GM12872 (cell line): ENCODE data around the gene FRMD5.

Experiments used
- TF ChIP-seq, protein P1 (sequence below): IDR thresholded peaks from 3 replicates; pipeline ENCODE4 v1.5.1; 2011; ENCODE audit warnings: low read depth, mild to moderate bottlenecking, low read length, moderate library complexity; ENCODE audit not compliant: insufficient read depth

The FRMD5 gene

GRCh38 chr15:44069489-44069888 lies 125.6 kb downstream of the FRMD5 start:
- TF ChIP-seq, protein P1, sequence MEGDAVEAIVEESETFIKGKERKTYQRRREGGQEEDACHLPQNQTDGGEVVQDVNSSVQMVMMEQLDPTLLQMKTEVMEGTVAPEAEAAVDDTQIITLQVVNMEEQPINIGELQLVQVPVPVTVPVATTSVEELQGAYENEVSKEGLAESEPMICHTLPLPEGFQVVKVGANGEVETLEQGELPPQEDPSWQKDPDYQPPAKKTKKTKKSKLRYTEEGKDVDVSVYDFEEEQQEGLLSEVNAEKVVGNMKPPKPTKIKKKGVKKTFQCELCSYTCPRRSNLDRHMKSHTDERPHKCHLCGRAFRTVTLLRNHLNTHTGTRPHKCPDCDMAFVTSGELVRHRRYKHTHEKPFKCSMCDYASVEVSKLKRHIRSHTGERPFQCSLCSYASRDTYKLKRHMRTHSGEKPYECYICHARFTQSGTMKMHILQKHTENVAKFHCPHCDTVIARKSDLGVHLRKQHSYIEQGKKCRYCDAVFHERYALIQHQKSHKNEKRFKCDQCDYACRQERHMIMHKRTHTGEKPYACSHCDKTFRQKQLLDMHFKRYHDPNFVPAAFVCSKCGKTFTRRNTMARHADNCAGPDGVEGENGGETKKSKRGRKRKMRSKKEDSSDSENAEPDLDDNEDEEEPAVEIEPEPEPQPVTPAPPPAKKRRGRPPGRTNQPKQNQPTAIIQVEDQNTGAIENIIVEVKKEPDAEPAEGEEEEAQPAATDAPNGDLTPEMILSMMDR, result no peak

DNA sequence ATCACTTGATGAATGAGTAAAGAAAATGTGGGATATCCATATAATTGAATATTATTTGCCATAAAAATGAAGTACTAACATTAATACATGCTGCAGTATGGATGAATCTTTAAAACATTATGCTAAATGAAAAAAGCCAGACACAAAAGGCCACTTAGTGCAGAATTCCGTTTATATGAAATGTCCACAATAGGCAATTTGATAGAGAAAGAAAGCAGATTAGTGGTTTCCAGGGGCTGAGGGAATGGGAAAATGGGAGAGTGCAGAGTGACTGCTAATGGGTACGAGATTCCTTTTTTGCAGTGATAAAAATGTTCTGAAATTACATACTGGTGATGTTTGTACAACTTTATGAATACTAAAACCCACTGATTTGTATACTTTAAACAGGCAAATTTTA lies 126.7 kb downstream of the FRMD5 start:
- TF ChIP-seq, protein P1, result no peak

DNA sequence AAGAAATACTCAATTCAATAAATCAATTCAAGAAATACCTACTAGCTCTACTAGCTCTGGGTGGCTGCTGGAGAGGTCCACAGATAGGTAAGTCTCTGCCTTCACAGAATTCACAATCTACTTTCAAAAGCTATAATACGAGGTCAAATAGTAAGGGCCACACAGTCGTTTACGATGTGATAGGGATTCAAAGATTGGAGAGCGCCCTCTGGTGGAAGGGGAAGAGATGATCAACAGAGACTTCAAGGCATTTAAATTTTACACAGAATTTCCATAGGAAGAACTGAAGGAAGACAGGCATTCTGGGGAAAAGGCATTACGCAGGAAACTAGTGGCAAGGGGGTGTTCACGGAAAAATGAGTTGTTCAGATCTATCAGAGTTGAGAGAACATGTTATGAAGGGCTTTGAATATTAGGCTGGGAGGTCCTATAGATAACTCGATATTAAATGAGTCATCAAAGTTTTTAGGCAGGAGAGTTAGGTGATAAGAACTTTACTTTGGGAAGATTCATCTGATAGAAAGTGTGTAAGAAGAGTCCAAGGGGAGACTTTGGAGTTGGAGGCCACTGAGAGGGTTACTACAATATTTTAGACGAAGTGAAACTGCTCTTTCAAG lies 128.8 kb downstream of the FRMD5 start:
- TF ChIP-seq, protein P1, result peak; percentile 71

DNA sequence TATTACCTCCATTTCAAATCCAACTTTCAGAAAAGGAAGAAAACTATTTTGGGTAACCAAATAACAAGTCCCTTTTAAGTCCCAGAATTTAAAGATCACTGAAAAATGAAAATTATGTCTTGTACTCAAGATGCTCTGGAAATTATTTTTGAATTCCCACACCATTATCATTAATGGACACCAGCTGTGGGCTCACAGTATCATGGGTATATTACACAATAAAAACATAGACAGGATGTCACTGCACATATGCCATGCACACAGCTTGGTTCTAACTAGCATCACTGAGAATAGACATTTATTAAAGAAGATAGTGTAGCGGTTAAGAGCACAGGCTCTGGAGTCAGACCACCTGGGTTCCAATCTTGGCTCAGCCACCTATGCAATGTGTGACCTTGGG lies 130.4 kb downstream of the FRMD5 start:
- TF ChIP-seq, protein P1, result no peak

DNA sequence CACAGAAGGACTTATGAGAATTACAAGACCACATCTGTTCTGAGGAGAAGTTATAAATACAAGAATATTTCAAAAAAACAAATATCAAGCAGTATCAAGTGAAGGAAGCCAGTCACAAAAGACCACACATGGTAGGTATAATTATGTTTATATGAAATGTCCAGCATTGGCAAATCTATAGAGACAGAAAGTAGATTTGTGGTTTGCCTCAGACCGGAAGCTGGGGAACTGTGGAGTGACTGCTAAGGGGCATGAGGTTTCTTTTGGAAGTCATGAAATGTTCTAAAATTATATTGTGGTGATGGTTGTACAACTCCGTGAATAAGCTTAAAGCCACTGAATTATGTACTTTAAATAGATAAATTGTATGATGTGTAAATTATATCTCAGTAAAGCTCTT lies 136.9 kb downstream of the FRMD5 start:
- TF ChIP-seq, protein P1, result no peak

DNA sequence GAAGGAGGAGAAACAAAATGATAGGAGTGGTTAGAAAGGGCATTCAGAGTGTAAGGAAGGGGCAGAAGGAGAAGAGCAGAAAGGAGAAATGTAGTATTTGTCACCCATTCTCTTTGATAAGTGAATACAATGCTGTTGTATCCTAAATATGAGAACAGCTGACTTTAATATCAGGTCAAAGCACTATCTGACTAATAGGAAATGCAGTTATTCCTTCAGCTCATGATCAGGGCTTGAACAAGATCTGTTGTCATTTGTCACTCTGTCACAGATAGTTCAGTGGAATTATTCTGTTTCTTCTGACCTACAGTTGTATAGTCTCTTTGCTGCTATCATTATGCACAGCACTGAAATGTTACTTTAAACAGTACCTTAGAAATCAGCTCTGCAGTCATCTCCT lies 149.4 kb downstream of the FRMD5 start:
- TF ChIP-seq, protein P1, result no peak

GRCh38 chr15:44045217-44045616 lies 149.9 kb downstream of the FRMD5 start:
- TF ChIP-seq, protein P1, result no peak

- TF ChIP-seq, protein P1, result no peak
Observed at GRCh38 chr15:44038755-44039191, 156.3 kb downstream of the FRMD5 start.
